GM23338 (cell line): Measurements from ENCODE around the gene GPD2. TPM values are rescaled to one million over a fixed set of nuclear protein-coding genes. Genes with fewer than 3 reads are reported as not detected.

Experiments
- CREB1 ChIP-seq: fragments of 250-450 bp; sonication (Bioruptor Pico); IDR thresholded peaks from 2 replicates; pipeline ENCODE4 v1.5.0; 2020; ENCODE audit warnings: low read depth, mild to moderate bottlenecking, moderate library complexity
- EZH2 ChIP-seq: fragments of 200-600 bp; sonication (generic); IDR thresholded peaks from one replicate; pipeline ENCODE4 v1.8.0; 2017; ENCODE audit warnings: antibody characterized with exemption, mild to moderate bottlenecking, low read depth; ENCODE audit not compliant: unreplicated experiment
- NANOG ChIP-seq: IDR thresholded peaks from 2 replicates; pipeline ENCODE4 v1.6.1; 2016; ENCODE audit warnings: antibody characterized with exemption, borderline replicate concordance
- REST ChIP-seq: IDR thresholded peaks from one replicate; pipeline ENCODE4 v1.6.1; 2018; ENCODE audit warnings: antibody characterized with exemption; ENCODE audit not compliant: unreplicated experiment
- ZNF331 ChIP-seq: fragments of 250-450 bp; sonication (Bioruptor Pico); IDR thresholded peaks from 2 replicates; pipeline ENCODE4 v1.5.0; 2020; ENCODE audit warnings: low read depth, mild to moderate bottlenecking, moderate library complexity
- polyA plus RNA-seq: library from polyadenylated mRNA; unstranded; fragments of >200 nt; fragmentation: Nextera tagmentation; extraction: Ambion mirVana; gene quantifications from 2 replicates; pipeline ENCODE4 v1.2.1, GENCODE V29; 2016
- total RNA-seq: library from RNA; depleted of rRNA; stranded (reverse); fragments of >200 nt; shearing (Covaris generic); gene quantifications from 2 replicates; pipeline ENCODE4 v1.2.3, GENCODE V29; 2014
- TF ChIP-seq, protein P1 (sequence below): fragments of 250-450 bp; sonication (Bioruptor Pico); IDR thresholded peaks from 2 replicates; pipeline ENCODE4 v1.5.0; 2020; ENCODE audit warnings: mild to moderate bottlenecking, moderate library complexity

The GPD2 gene
- total and polyA plus RNA-seq, 2 experiments from 2014 or later = 9.4 to 67.4 TPM

DNA sequence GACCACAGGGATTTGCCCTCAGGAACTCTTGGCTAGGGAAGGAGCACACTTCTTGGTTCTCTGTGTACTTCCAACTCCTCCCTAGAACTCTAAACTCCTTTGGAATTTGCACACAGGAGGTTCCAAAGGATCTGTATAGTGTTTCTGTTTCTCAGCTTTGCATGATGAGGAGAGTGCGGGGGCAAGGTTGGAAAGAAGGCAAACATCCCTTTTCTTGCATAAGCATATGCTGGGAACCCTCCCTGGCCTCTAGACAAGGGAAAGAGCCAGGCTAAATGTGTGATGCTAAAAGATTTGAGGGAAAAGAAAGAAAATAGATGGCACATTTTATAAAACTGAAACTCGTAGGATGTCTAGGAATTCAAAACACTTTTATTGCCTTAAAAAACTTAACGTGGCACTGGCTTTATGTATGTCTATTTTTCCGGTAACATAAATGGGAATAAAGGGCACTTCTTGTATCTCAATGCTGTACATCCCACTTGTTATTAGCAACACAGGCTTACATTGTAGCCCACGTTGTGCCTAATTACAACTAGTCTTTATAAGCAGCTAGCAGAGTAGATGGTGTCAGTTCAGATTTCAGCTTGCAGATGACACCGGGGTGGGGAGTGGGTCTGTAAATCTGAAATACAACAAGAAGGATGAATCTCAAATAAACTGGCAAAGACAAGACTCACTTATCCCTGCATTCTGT lies 165.8 kb downstream of the GPD2 start (continued):
- TF ChIP-seq, protein P1, sequence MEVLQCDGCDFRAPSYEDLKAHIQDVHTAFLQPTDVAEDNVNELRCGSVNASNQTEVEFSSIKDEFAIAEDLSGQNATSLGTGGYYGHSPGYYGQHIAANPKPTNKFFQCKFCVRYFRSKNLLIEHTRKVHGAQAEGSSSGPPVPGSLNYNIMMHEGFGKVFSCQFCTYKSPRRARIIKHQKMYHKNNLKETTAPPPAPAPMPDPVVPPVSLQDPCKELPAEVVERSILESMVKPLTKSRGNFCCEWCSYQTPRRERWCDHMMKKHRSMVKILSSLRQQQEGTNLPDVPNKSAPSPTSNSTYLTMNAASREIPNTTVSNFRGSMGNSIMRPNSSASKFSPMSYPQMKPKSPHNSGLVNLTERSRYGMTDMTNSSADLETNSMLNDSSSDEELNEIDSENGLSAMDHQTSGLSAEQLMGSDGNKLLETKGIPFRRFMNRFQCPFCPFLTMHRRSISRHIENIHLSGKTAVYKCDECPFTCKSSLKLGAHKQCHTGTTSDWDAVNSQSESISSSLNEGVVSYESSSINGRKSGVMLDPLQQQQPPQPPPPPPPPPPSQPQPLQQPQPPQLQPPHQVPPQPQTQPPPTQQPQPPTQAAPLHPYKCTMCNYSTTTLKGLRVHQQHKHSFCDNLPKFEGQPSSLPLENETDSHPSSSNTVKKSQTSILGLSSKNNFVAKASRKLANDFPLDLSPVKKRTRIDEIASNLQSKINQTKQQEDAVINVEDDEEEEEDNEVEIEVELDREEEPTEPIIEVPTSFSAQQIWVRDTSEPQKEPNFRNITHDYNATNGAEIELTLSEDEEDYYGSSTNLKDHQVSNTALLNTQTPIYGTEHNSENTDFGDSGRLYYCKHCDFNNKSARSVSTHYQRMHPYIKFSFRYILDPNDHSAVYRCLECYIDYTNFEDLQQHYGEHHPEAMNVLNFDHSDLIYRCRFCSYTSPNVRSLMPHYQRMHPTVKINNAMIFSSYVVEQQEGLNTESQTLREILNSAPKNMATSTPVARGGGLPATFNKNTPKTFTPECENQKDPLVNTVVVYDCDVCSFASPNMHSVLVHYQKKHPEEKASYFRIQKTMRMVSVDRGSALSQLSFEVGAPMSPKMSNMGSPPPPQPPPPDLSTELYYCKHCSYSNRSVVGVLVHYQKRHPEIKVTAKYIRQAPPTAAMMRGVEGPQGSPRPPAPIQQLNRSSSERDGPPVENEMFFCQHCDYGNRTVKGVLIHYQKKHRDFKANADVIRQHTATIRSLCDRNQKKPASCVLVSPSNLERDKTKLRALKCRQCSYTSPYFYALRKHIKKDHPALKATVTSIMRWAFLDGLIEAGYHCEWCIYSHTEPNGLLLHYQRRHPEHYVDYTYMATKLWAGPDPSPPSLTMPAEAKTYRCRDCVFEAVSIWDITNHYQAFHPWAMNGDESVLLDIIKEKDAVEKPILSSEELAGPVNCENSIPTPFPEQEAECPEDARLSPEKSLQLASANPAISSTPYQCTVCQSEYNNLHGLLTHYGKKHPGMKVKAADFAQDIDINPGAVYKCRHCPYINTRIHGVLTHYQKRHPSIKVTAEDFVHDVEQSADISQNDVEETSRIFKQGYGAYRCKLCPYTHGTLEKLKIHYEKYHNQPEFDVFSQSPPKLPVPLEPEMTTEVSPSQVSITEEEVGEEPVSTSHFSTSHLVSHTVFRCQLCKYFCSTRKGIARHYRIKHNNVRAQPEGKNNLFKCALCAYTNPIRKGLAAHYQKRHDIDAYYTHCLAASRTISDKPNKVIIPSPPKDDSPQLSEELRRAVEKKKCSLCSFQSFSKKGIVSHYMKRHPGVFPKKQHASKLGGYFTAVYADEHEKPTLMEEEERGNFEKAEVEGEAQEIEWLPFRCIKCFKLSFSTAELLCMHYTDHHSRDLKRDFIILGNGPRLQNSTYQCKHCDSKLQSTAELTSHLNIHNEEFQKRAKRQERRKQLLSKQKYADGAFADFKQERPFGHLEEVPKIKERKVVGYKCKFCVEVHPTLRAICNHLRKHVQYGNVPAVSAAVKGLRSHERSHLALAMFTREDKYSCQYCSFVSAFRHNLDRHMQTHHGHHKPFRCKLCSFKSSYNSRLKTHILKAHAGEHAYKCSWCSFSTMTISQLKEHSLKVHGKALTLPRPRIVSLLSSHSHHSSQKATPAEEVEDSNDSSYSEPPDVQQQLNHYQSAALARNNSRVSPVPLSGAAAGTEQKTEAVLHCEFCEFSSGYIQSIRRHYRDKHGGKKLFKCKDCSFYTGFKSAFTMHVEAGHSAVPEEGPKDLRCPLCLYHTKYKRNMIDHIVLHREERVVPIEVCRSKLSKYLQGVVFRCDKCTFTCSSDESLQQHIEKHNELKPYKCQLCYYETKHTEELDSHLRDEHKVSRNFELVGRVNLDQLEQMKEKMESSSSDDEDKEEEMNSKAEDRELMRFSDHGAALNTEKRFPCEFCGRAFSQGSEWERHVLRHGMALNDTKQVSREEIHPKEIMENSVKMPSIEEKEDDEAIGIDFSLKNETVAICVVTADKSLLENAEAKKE (CRISPR knock-in tag) = no peak
- TF ChIP-seq CREB1 (CRISPR knock-in tag) (no peak), REST (no peak), EZH2 (no peak), NANOG (no peak), ZNF331 (CRISPR knock-in tag) (no peak)
